Adrenal gland (tissue), 12 donors: Measurements from ENCODE around the gene ROCK2. TPM values are rescaled to one million over a fixed set of nuclear protein-coding genes. Genes with fewer than 3 reads are reported as not detected.

Experiments used
- DNase-seq, 7 donors: peaks; one replicate each; pipeline ENCODE4 v3.0.0-alpha.2; 2019 to 2020
- H3K27ac ChIP-seq, 5 donors: fragments of 200-600 bp; sonication (generic) in 4 of 5; 1 replicate in 3 of 5; 2 replicates in 2 of 5; pipeline versions ENCODE4 v1.5.1 to v1.8.0; 2016 to 2020; ENCODE audit warnings: mild to moderate bottlenecking in 1 of 5
- H3K27me3 ChIP-seq: fragments of 200-600 bp; 2 replicates; pipeline ENCODE4 v1.8.0; 2021
- H3K36me3 ChIP-seq, 2 donors: fragments of 200-600 bp; replicated peaks in 1 of 2; 1 replicate in 1 of 2; 2 replicates in 1 of 2; pipeline versions ENCODE4 v1.5.1 to v1.8.0; 2018 to 2022
- H3K4me1 ChIP-seq, 2 donors: fragments of 200-600 bp; replicated peaks in 1 of 2; 1 replicate in 1 of 2; 2 replicates in 1 of 2; pipeline versions ENCODE4 v1.5.1 to v1.8.0; 2018 to 2021
- H3K4me3 ChIP-seq, 4 donors: fragments of 200-600 bp; sonication (generic) in 3 of 4; one replicate each; pipeline ENCODE4 v1.5.1; 2016 to 2018
- H3K9me3 ChIP-seq, 3 donors: fragments of 200-600 bp; sonication (generic) in 1 of 3; replicated peaks in 1 of 3; 1 replicate in 2 of 3; 2 replicates in 1 of 3; pipeline versions ENCODE4 v1.5.1 to v1.8.0; 2016 to 2021
- CTCF ChIP-seq, 6 experiments: fragments of 450-650 bp in 4 of 6; fragments of 200-600 bp in 2 of 6; sonication (generic) in 1 of 6; IDR thresholded peaks; 1 replicate in 5 of 6; 2 replicates in 1 of 6; pipeline versions ENCODE4 v1.5.1 to v1.8.0; 2016 to 2021; ENCODE audit warnings: antibody characterized with exemption in 6 of 6, mild to moderate bottlenecking in 2 of 6, moderate library complexity in 1 of 6
- POLR2A ChIP-seq, 2 donors: fragments of 450-650 bp; IDR thresholded peaks; one replicate each; pipeline ENCODE4 v1.6.1; 2017; ENCODE audit warnings: antibody characterized with exemption in 2 of 2, mild to moderate bottlenecking in 2 of 2, moderate library complexity in 1 of 2
- WGBS, 4 donors: extraction: QIAGEN DNeasy Blood & Tissue Kit in 2 of 4; methylation state at CpG; one replicate each; pipeline versions ENCODE4 v1.1.5 to v1.1.7; 2013 to 2017; 5-methylcytosine and 5-hydroxymethylcytosine counted together
- intact Hi-C, 2 donors: fragments of 100-400 bp; cut with DNase I; formaldehyde crosslinking; loops; one replicate each; pipeline versions ENCODE4 v1.14.1 to v1.15.0; 2022 to 2023
- polyA plus RNA-seq, 3 donors: library from polyadenylated mRNA; stranded (reverse); fragments of 200-250 nt in 2 of 3; fragments of 350-450 nt in 1 of 3; fragmentation: Illumina TruSeq in 1 of 3; extraction: RNeasy Lipid Tissue Mini Kit (QIAGEN cat#74804) in 1 of 3; gene quantifications; one replicate each; pipeline ENCODE4 v1.2.3, GENCODE V29; 2013 to 2014
- total RNA-seq, 9 donors: library from RNA; depleted of rRNA in 4 of 9; stranded (reverse); fragments of >200 nt in 4 of 9; fragments of 120-200 nt in 1 of 9; fragmentation: NEBNext Ultra II Directional in 1 of 9; extraction: Animal tissue kit (Norgen Biotek cat#: 25700) in 1 of 9; gene quantifications; one replicate each; pipeline versions ENCODE4 v1.1.0 to v1.2.4, GENCODE V29; 2013 to 2023
- donor health status: healthy with polysubstance abuse.
- donor health status: Bipolar disorder and iron deficiency.
- donor health status: DM: yes; HTN: yes; CAD: no.
- donor health status: DM: no; HTN: no; CAD: no.
- donor health status: DM: no; HTN: no; CAD: no.
- donor health status: DM: yes; HTN: yes; CAD: no.

Gene ROCK2
- total and polyA plus RNA-seq, 12 donors = 5.0 to 46.6 (median 26.2) TPM

GRCh38 chr2:11312770-11313471, 31.5 kb downstream of the ROCK2 start:
- Histone ChIP-seq H3K27ac (no peak overlapping the region), H3K4me3 (no peak overlapping the region), H3K4me1 (peaks cover 6 to 12% of the 10 kb centered on the region in 2 donors), H3K9me3 (no peaks in the 10 kb centered on the region), H3K27me3 (no peaks in the 10 kb centered on the region), H3K36me3 (no peaks in the 10 kb centered on the region)
- no peak for DNase-seq
- TF ChIP-seq CTCF (IDR thresholded peaks at IDR 0.05) (no peak), POLR2A (IDR thresholded peaks at IDR 0.05) (no peak)
- WGBS, 4 donors = 97 to 98% (median 97%) methylated on average over 6 of the region's 6 CpGs
- intact Hi-C loops = no loop called here

- Histone ChIP-seq H3K4me3 (no peak overlapping the region), H3K9me3 (no peaks in the 10 kb centered on the region), H3K4me1 (peaks cover 6 to 12% of the 10 kb centered on the region in 2 donors), H3K36me3 (no peaks in the 10 kb centered on the region), H3K27me3 (no peaks in the 10 kb centered on the region), H3K27ac (no peak overlapping the region)
- WGBS, 4 donors = 82 to 88% (median 83%) methylated on average over 7 of the region's 7 CpGs
- intact Hi-C loops = no loop called here
- TF ChIP-seq POLR2A (IDR thresholded peaks at IDR 0.05) = no peak
- TF ChIP-seq CTCF (IDR thresholded peaks at IDR 0.05) = no peak
- DNase-seq = no peak
Measured at GRCh38 chr2:11311543-11311942, 32.9 kb downstream of the ROCK2 start.

GRCh38 chr2:11310212-11310611, 34.2 kb downstream of the ROCK2 start:
- H3K4me1 ChIP-seq = peaks cover 10 to 19% of the 10 kb centered on the region in 2 donors
- H3K9me3 ChIP-seq = no peaks in the 10 kb centered on the region
- H3K27ac ChIP-seq = no peak overlapping the region
- no peak for DNase-seq
- no peak overlapping the region for H3K4me3 ChIP-seq
- TF ChIP-seq CTCF (IDR thresholded peaks at IDR 0.05) (no peak), POLR2A (IDR thresholded peaks at IDR 0.05) (no peak)
- no peaks in the 10 kb centered on the region for H3K27me3 ChIP-seq
- WGBS, 4 donors = 46 to 79% (median 52%) methylated on average over 5 of the region's 5 CpGs
- intact Hi-C loops = no loop called here
- H3K36me3 ChIP-seq = no peaks in the 10 kb centered on the region

GRCh38 chr2:11309706-11310105, 34.7 kb downstream of the ROCK2 start:
- intact Hi-C loops = no loop called here
- no peak for DNase-seq
- Histone ChIP-seq H3K9me3 (no peaks in the 10 kb centered on the region), H3K4me3 (no peak overlapping the region), H3K27me3 (no peaks in the 10 kb centered on the region), H3K36me3 (no peaks in the 10 kb centered on the region), H3K4me1 (peaks cover 10 to 18% of the 10 kb centered on the region in 2 donors), H3K27ac (no peak overlapping the region)
- WGBS, 4 donors = 82 to 97% (median 86%) methylated on average over 5 of the region's 5 CpGs
- no peak for TF ChIP-seq CTCF (IDR thresholded peaks at IDR 0.05)
- no peak for TF ChIP-seq POLR2A (IDR thresholded peaks at IDR 0.05)
